Subcutaneous adipose tissue (tissue), 4 donors: ENCODE measurements around the gene MICAL2. TPM values are rescaled to one million over a fixed set of nuclear protein-coding genes. Genes with fewer than 3 reads are reported as not detected.

Source experiments
- CTCF ChIP-seq: fragments of 450-650 bp; IDR thresholded peaks from one replicate; pipeline ENCODE4 v1.5.1; 2016; ENCODE audit warnings: low read depth, mild to moderate bottlenecking, control low read depth, antibody characterized with exemption, moderate library complexity
- total RNA-seq, 4 donors: library from RNA; depleted of rRNA; stranded (reverse); fragments of >200 nt; gene quantifications; one replicate each; pipeline ENCODE4 v1.1.0, GENCODE V29; 2016

Gene MICAL2
- total RNA-seq, 4 donors from 2014 or later = 11.4 to 28.4 (median 24.8) TPM

GRCh38 chr11:12235553-12235946 is 125.2 kb downstream of the MICAL2 start:
- TF ChIP-seq CTCF = no peak

- no peak for TF ChIP-seq CTCF
These were observed 125.8 kb downstream of the MICAL2 start for GRCh38 chr11:12235947-12236743.

GRCh38 chr11:12236744-12237101 is 126.3 kb downstream of the MICAL2 start:
- no peak for TF ChIP-seq CTCF

GRCh38 chr11:12237381-12237784 is 127.0 kb downstream of the MICAL2 start:
- TF ChIP-seq CTCF = no peak

GRCh38 chr11:12238420-12238819 is 128.0 kb downstream of the MICAL2 start:
- no peak for TF ChIP-seq CTCF

- no peak for TF ChIP-seq CTCF
These were observed 129.0 kb downstream of the MICAL2 start for GRCh38 chr11:12239396-12239795.

- no peak for TF ChIP-seq CTCF
These were observed 129.5 kb downstream of the MICAL2 start for GRCh38 chr11:12239804-12240371.
